PC-9 (cell line): ENCODE data around the gene RFX8. TPM values are rescaled to one million over a fixed set of nuclear protein-coding genes. Genes with fewer than 3 reads are reported as not detected.

ENCODE experiments used
- BruUV-seq: library from RNA; stranded (reverse); fragments of 400-500 nt; replicated peaks from 2 replicates; lab custom pipeline; 2021; lab: Mats Ljungman, UMichigan
- CTCF ChIA-PET: fragments of 300-600 bp; sonication (Branson Sonifier 250); formaldehyde crosslinking; loops from one replicate; lab custom pipeline; 2022; ENCODE audit warnings: antibody characterized with exemption; lab: Charles Lee
- POLR2A ChIA-PET: fragments of 300-600 bp; sonication (Branson Sonifier 250); formaldehyde crosslinking; loops from one replicate; lab custom pipeline; 2022; ENCODE audit warnings: antibody characterized with exemption; ENCODE audit not compliant: unreplicated experiment; lab: Charles Lee
- DNase-seq, 2 experiments: peaks; one replicate each; pipeline versions ENCODE4 v3.0.0 to v3.0.0-alpha.2; 2015 to 2022; ENCODE audit warnings: mixed read lengths in 1 of 2
- H2AFZ ChIP-seq: fragments of 200-600 bp; sonication (generic); 2 replicates; pipeline ENCODE4 v1.8.1; 2017; ENCODE audit warnings: antibody characterized with exemption
- H3F3A ChIP-seq: fragments of 200-600 bp; sonication (generic); 2 replicates; pipeline ENCODE4 v1.8.1; 2017; ENCODE audit warnings: antibody characterized with exemption, mild to moderate bottlenecking, low read depth; ENCODE audit not compliant: insufficient read depth
- H3K27ac ChIP-seq: fragments of 200-600 bp; sonication (generic); 2 replicates; pipeline ENCODE4 v1.6.1; 2016; ENCODE audit warnings: mixed run types
- H3K27me3 ChIP-seq: fragments of 200-600 bp; sonication (generic); 2 replicates; pipeline ENCODE4 v1.6.1; 2016; ENCODE audit warnings: low read depth, mixed run types; ENCODE audit not compliant: insufficient read depth
- H3K36me3 ChIP-seq: fragments of 200-600 bp; sonication (generic); 2 replicates; pipeline ENCODE4 v1.6.1; 2016; ENCODE audit warnings: low read depth, mixed run types
- H3K4me1 ChIP-seq: fragments of 200-600 bp; sonication (generic); replicated peaks from 2 replicates; pipeline ENCODE4 v1.6.1; 2016; ENCODE audit warnings: mixed run types; ENCODE audit not compliant: insufficient read depth
- H3K4me2 ChIP-seq: fragments of 200-600 bp; sonication (generic); 2 replicates; pipeline ENCODE4 v1.6.1; 2017; ENCODE audit warnings: mixed run types
- H3K4me3 ChIP-seq: fragments of 200-600 bp; sonication (generic); 2 replicates; pipeline ENCODE4 v1.6.1; 2016; ENCODE audit warnings: mixed run types
- H3K79me2 ChIP-seq: fragments of 200-600 bp; sonication (generic); 2 replicates; pipeline ENCODE4 v1.6.1; 2017; ENCODE audit warnings: low read depth, mixed run types
- H3K9me2 ChIP-seq: fragments of 200-600 bp; sonication (generic); 2 replicates; pipeline ENCODE4 v1.8.1; 2017; ENCODE audit warnings: mild to moderate bottlenecking; ENCODE audit not compliant: insufficient read depth
- H3K9me3 ChIP-seq: fragments of 200-600 bp; sonication (generic); 2 replicates; pipeline ENCODE4 v1.8.1; 2016; ENCODE audit warnings: low read depth; ENCODE audit not compliant: insufficient read depth
- H4K20me1 ChIP-seq: fragments of 200-600 bp; sonication (generic); 2 replicates; pipeline ENCODE4 v1.8.1; 2017; ENCODE audit not compliant: insufficient read depth
- CTCF ChIP-seq: fragments of 200-600 bp; sonication (generic); conservative IDR thresholded peaks from 2 replicates; pipeline ENCODE4 v1.6.1; 2017; ENCODE audit warnings: mixed run types, antibody characterized with exemption, mild to moderate bottlenecking, moderate library complexity
- EZH2 ChIP-seq: fragments of 200-600 bp; sonication (generic); IDR thresholded peaks from 2 replicates; pipeline ENCODE4 v1.8.0; 2017; ENCODE audit warnings: antibody characterized with exemption, low read depth
- intact Hi-C: fragments of 100-400 bp; cut with micrococcal nuclease; formaldehyde crosslinking; loops from one replicate; pipeline ENCODE4 v1.10.0; 2022; ENCODE audit not compliant: unreplicated experiment
- total RNA-seq: library from RNA; stranded (reverse); gene quantifications from 2 replicates; pipeline ENCODE4 v1.2.3, GENCODE V29; 2021

Gene RFX8
- total RNA-seq, 1 experiment from 2014 or later = not detected

GRCh38 chr2:101367508-101367907, 107.4 kb downstream of the RFX8 start:
- H3K79me2 ChIP-seq = no peaks in the 10 kb centered on the region
- no peaks in the 10 kb centered on the region for H3K36me3 ChIP-seq
- H3K9me3 ChIP-seq = no peaks in the 10 kb centered on the region
- TF ChIP-seq CTCF (no peak), EZH2 (no peak)
- H3K4me2 ChIP-seq = no peak overlapping the region
- no peak overlapping the region for H3K4me3 ChIP-seq
- H3K4me1 ChIP-seq = peaks cover 6% of the 10 kb centered on the region
- H3K27ac ChIP-seq = no peak overlapping the region
- CTCF ChIA-PET = no interaction called here
- intact Hi-C loops = no loop called here
- no TSS peak for BruUV-seq
- POLR2A ChIA-PET = no interaction called here
- H2AFZ ChIP-seq = no peak overlapping the region
- H3K9me2 ChIP-seq = no peaks in the 10 kb centered on the region
- no peaks in the 10 kb centered on the region for H4K20me1 ChIP-seq
- DNase-seq = no peak
- H3F3A ChIP-seq = no peaks in the 10 kb centered on the region
- H3K27me3 ChIP-seq = no peaks in the 10 kb centered on the region

- H3K27ac ChIP-seq = no peak overlapping the region
- no peaks in the 10 kb centered on the region for H4K20me1 ChIP-seq
- POLR2A ChIA-PET = no interaction called here
- no peaks in the 10 kb centered on the region for H3K79me2 ChIP-seq
- H3K9me2 ChIP-seq = no peaks in the 10 kb centered on the region
- no peak overlapping the region for H2AFZ ChIP-seq
- DNase-seq = no peak
- no peaks in the 10 kb centered on the region for H3K27me3 ChIP-seq
- no TSS peak for BruUV-seq
- intact Hi-C loops = no loop called here
- TF ChIP-seq EZH2 = no peak
- no peak for TF ChIP-seq CTCF
- no peaks in the 10 kb centered on the region for H3K36me3 ChIP-seq
- no peak overlapping the region for H3K4me2 ChIP-seq
- CTCF ChIA-PET = no interaction called here
- no peak overlapping the region for H3K4me3 ChIP-seq
- no peaks in the 10 kb centered on the region for H3K9me3 ChIP-seq
- peaks cover 31% of the 10 kb centered on the region for H3K4me1 ChIP-seq
- peaks cover 22% of the 10 kb centered on the region for H3F3A ChIP-seq
Observed at GRCh38 chr2:101364878-101365277, 110.0 kb downstream of the RFX8 start.

GRCh38 chr2:101362777-101363176, 112.1 kb downstream of the RFX8 start:
- ChIA-PET CTCF (no interaction called here), POLR2A (interaction anchor here (0.6 kb wide), 1 partner anchor 332 kb away, joined by 5 read pairs; no protein-coding TSS in a partner anchor)
- Histone ChIP-seq H3K9me2 (no peaks in the 10 kb centered on the region), H2AFZ (no peak overlapping the region), H3K4me2 (no peak overlapping the region), H4K20me1 (no peaks in the 10 kb centered on the region), H3K36me3 (no peaks in the 10 kb centered on the region), H3F3A (peaks cover 30% of the 10 kb centered on the region), H3K9me3 (no peaks in the 10 kb centered on the region), H3K4me1 (peaks cover 46% of the 10 kb centered on the region), H3K27me3 (no peaks in the 10 kb centered on the region), H3K4me3 (no peak overlapping the region), H3K27ac (no peak overlapping the region), H3K79me2 (peaks cover 7% of the 10 kb centered on the region)
- DNase-seq = no peak
- intact Hi-C loops = no loop called here
- no TSS peak for BruUV-seq
- TF ChIP-seq CTCF = no peak
- no peak for TF ChIP-seq EZH2
